HCT116 (cell line): ENCODE data around the gene SH2B2.

Source experiments
- CTCF ChIP-seq, 3 experiments: fragments of 200-600 bp in 1 of 3; sonication (generic) in 1 of 3; IDR thresholded peaks in 2 of 3; conservative IDR thresholded peaks in 1 of 3; 2 replicates each; pipeline ENCODE4 v1.5.1; 2012 to 2017; ENCODE audit warnings: low read depth in 2 of 3, low read length in 2 of 3, antibody characterized with exemption in 1 of 3, borderline replicate concordance in 1 of 3, control low read depth in 1 of 3, mild to moderate bottlenecking in 1 of 3, mixed read lengths in 1 of 3, mixed run types in 1 of 3, moderate library complexity in 1 of 3; ENCODE audit not compliant: insufficient read depth in 1 of 3
- SIN3A ChIP-seq: IDR thresholded peaks from 2 replicates; pipeline ENCODE4 v1.6.1; 2012; ENCODE audit warnings: low read depth

GRCh38 chr7:102287111-102287980 is 678 bp downstream of the SH2B2 start:
- no peak for TF ChIP-seq CTCF (IDR thresholded peaks at IDR 0.05 in 2 of 3, conservative IDR thresholded peaks at IDR 0.05 in 1 of 3; ENCODE audit: borderline replicate concordance in 1 of 3, insufficient read depth in 1 of 3, low read depth in 2 of 3, low read length in 2 of 3)
- no peak for TF ChIP-seq SIN3A
